Measurements from ENCODE around the gene TSHZ2. TPM values are rescaled to one million over a fixed set of nuclear protein-coding genes. Genes with fewer than 3 reads are reported as not detected.

The TSHZ2 gene
- 0.84 and 4.2 TPM in 2 replicates for total RNA-seq

GRCh38 chr20:52972190-52972937 lies at the start of gene TSHZ2:
Gene TSHZ2, plus strand, starts transcription at chr20:52972358. Its CDS starts 936 bp downstream, at chr20:52973294.

Measured in hair follicular keratinocyte (primary cell).